Ramos (cell line): Measurements from ENCODE around the gene SMC6.

Source experiments
- in situ Hi-C: fragments of 300-500 bp; cut with MboI; formaldehyde crosslinking; loops from one replicate; pipeline ENCODE4 v1.14.3; 2022; ENCODE audit warnings: low sequenced_read_pairs; ENCODE audit not compliant: unreplicated experiment

SMC6 gene

DNA sequence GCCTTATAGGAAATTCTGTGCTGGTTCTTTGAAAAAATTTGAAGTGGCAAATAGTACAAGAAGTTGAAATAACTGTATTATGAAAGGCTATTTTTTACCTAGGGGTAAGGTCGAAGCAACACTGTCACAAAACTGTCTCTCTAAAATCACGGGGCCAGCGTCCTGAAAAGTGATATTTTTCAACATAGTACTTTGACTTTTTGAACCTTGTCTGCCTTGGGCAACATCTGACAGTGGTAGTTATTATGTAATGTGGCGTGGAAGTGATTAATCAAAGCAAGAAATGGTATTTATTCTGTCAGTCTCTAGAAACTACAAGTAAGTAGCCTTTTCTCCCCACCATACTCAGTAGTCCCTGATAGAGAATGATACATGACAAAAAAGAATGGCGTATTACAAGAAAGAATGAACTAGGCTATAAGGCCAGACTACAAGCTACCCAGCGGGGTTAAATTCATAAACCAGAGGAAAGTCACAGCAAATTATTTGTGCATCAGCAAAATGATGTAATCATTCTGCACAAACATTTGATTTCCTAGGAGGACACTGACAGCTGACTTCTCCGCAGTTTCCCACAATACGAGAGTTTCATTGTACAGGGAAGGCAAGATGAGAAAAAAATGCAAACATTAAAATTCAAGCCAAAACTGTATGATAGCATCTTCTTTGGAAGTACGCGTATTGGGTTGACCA lies 10.2 kb upstream of the SMC6 start:
- in situ Hi-C loops: no loop called here

DNA sequence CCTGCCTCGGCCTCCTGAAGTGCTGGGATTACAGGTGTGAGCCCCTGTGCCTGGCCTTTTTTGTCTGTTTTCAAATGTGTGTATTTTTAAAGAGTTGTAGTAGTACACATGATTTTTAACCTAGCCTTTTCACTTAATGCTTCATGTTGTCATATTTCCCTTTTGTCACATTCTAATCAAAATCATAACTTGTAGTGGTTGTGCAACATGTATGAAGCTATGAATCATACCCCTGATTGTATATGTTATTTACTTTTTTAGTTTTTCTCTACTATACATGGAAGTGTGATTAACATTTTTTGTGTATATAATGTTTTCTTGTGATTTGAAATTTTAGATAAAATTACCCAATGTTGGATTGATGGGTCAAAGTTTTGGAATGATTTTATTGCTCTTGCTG lies 8.8 kb upstream of the SMC6 start:
- in situ Hi-C loops: no loop called here

DNA sequence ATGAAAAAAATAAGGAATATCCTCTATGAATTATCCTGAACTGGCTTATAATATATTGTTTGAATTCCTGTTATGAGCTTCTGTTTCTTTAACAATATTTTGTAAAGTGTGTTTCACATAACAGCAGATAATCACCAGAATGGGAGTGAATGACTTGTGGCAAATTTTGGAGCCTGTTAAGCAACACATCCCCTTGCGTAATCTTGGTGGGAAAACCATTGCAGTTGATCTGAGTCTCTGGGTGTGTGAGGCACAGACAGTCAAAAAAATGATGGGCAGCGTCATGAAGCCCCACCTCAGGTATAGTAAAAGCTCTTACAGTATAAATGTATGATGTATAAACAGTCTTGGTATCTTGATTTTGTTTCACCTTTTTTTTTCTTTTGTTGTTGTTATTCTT lies 6.2 kb upstream of the SMC6 start:
- in situ Hi-C loops: no loop called here

DNA sequence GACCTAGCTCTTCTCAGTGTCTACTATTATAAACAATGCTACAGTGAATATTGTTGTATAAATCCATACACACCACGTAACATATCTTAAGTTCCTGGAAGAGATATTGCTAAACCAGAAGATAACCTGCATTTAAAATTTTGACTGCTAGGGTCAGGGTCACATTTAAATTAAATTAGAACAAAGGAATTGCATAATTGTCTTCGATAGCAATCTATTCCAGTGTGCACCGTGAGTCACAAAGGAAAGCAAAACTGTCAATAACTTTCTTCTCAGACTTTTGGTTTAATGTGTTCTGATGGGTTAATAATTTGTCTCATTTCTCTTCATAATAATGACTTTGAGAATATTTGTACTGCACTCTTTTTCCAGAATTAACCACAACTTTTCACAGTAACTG lies 4.5 kb upstream of the SMC6 start:
- in situ Hi-C loops: no loop called here

DNA sequence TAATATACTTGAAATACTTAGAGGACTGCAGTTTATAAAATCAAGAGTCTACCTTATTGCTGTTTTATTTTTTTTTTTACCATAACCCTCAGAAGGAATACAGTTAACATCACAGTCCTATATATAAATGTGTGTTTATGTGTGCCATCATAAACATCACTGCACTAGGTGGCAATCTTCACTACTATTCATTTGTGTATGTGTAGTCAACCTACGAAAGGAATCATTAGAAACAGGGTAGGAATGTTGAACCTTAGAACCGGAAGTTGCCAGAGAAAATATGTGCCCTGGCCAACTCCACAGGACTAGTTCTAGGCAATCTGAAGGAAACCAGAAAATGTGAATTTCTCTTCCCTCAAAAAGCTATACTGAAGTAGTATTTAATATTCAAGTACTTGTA lies 3.7 kb upstream of the SMC6 start:
- in situ Hi-C loops: no loop called here

DNA sequence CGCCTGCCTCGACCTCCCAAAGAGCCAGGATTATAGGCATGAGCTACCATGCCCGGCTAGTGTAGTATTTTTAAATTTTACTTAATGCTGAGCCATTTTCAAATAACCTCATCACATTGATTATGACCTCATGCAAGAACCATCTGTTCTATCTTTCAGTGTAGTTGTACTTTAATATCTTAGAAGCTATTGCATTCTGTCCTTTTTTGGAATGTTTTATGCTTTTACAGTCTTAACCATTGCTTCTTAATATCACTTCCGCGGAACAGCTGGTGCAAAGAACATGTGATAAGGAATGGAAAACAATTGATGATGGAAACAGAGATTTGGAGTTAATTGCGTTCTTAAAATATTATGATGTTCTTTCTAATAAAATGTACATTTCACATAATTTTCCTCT lies 3.1 kb upstream of the SMC6 start:
- in situ Hi-C loops: no loop called here

DNA sequence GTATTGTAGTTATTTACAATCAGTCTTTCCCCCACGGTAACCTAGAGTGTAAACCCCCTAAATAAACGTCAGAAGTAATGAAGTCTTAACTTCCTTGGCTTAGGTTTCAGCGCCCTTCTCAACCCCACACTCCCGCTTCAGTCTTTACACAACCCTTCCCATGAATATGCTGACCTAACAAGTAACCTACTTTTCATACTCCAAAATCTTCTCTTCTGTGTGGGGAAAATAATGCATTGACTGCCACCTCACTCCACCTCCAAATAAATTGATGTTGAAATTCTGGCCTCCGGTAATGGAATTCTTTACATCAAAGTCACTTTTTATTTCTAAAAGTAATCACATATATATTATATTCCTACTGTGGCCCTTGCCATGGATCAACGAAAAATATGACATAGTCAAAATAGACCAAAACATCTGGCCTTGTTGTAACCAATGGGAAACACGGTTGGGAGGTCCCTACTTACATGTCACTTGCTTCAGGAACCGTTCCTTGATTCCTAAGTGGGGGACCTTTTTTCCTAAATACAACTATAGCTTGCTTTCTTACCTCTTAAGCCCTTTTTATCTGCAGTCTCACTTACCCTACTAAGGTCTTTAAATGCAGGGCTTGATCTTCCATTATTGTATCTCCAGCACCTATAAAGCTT lies 1.3 kb upstream of the SMC6 start:
- in situ Hi-C loops: no loop called here

DNA sequence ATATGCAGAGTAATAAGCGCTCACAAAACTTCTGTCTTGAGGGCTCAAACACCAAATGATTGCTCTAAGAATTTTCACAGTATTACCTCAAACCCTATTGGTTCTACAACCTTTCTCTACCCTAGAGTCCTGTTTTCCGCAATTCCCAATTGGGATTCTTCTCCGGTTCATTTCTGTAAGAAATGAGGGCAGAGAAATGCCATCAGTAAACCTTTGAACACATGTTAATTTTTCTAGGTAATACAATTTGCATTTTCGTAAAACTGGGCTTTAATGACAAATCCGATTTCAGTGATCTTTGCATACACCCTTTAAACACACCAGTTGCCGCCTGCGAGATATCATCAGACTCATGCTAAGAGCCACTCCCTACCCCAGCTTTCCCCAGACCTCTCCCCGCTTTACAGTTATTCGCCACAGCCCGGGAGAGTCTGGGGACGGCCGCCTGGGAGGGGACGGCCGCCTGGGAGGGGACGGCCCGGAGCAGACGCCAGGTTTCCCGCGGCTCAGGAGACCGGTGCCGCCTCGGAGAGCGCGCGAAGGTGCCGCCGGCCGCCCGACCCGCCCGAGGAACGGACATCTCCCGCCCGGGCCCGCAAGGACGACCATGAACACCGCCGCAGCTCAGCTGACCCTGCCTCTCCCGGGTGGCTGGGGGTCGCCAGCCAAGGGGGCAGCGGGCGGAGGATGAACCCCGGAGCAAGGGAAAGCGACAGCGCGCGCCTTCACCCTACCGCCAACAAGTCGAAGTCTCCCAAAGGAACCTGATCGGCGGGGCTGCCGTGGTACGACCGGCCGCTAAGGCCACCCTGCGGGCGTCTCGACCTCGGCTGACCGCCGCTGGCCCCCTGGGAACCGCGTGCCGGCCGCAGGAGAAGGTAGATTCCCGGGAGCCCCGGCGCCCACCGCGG lies 463 bp downstream of the SMC6 start:
- in situ Hi-C loops: no loop called here

DNA sequence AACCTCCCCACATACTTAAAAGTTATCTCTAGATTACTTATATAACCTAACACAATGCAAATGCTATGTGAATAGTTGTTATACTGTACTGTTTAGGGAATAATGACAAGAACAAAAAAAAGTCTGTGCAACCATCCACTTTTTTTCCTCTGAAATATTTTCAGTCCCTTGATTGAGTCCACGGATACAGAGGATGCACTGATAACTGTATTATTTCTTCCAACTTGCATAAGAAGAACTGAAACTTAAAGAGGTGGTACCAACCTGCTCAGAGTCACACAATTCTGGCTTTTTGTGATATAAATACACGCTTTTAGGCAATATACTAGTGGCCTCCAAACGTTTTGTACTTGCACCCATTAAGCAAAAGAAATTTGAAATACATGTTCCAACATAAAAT lies 1.4 kb downstream of the SMC6 start:
- in situ Hi-C loops: no loop called here

DNA sequence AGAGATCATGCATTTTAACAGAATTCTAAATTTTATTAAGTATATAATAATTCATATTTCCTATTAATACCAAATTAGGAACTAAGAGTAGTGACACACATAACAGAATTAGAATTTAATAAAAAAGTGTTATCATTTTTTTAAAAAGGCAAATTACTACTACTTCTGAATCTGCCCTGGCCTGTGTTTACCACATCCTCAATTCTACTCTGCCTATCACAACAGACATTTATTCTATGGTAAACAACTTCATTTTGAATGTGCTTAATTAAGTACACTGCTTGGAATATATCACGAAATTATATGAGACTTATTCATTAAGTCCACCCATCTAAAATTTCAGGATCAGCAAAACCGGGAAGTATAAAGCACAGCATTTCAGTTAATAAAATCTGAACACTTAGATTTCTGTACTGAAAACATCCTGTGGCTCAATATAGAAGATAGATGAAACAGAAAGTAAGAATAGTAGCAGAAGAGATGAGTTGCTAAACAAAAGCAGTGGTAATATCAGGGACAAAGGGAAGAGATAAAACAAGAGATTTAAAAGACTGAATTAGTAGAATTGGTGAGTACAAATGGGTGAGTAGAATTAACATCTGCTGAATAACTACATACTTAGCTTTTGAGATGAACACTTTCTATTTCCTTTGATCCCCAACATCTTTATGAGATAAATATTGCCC lies 3.7 kb downstream of the SMC6 start:
- in situ Hi-C loops: no loop called here

DNA sequence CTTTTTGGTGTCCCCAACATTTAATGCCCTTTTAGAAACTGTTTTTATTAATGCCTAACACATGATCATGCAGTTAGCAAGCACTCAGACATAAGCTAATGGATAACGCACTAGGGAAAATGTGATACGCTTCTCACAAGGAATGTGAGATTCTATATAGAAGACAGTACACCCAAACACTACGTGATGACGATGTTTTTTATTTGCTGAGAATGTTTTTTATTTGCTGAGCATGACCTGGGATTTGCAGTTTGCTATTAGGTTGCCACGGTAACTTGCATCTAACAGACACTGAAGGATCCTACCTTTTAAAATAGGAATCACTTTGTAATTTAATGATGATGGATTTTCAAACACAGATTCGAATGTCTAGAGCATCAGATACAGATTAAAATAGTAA lies 4.9 kb downstream of the SMC6 start:
- in situ Hi-C loops: no loop called here

DNA sequence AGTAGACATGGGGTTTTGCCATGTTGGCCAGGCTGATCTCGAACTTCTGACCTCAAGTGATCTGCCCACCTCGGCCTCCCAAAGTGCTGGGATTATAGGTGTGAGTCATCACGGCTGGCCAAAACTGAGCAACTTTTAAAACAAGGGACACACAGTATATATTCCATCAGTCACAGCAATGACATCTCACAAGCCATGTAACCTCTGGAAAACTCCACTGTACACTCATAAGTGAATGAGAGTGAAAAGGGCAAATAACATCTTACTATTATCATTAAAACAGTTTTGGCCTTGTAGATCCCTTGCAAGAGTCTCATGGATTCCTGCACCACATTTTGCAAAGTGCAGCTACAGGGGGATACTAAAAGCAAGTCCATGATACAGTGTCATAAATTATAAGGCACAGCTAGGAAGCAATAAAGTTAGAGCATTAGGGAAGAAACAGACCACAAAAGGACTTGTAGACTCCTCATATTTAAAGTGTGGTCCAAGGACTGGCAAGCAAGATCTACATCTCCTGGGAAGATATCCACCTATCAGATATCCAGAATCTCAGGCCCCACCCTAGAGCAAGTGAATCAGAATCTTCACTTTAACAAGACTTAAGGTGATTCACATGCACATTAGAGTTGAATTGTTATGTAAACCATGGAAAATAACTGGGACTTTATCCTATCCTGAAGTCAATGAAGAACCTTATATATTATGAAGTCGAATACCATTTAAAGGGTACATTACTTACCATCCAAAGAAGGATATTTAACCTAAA lies 5.7 kb downstream of the SMC6 start:
- in situ Hi-C loops: no loop called here

DNA sequence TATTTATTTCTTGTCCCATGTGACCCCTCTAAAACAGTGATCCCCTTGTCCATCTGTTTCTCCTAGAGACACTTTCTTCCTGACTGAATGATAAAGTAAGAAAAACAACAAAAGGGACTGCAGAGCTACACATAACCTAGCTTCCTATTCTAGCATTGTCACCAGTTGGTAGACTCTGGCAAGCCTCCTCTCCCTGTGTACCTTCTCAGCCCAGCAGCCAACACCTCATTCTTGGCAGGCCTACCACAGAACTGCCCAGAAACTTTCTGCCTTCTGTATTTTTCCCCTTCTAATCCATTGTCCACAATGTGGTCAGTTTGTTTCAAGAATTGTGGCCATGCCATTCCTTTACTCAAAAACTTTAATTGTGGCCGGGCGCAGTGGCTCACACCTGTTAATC lies 13.4 kb downstream of the SMC6 start:
- in situ Hi-C loops: no loop called here

DNA sequence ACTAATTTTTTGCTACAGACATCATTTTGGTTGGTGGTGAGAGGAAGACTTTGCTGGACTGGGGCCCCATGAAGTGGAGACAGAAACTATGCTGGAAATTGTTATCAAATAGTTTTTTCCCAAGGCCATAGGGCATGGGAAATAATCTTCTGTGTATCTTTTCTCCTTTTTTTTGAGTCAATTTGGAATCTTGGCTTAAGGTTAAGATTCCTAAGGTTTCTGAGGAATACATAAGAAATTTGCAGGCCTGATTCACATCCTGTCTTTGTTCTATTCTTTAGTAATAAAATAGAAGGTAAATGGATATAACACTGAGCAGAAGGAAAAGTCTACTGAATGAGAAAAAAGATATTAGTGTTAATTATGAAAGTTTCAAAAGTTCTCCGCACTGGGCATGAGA lies 16.6 kb downstream of the SMC6 start:
- in situ Hi-C loops: no loop called here

DNA sequence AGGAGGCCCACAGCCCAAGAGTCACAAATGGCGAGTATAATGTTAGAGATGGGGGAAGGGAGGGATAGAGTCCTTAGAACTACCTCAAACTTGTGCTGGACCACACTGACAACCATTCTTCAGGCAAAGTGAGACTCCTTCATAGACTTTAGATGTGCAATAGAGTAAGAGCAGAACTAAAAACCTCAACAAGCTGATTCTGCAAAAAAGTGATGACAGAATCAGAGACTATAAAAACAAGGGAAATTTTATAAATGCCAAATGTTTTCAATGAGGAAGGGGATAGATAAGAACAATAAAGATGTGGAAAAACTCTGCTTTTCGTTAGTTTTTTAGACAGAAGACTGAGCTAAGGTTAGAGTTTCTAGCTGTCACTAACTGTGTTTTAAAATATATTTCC lies 17.7 kb downstream of the SMC6 start:
- in situ Hi-C loops: no loop called here

DNA sequence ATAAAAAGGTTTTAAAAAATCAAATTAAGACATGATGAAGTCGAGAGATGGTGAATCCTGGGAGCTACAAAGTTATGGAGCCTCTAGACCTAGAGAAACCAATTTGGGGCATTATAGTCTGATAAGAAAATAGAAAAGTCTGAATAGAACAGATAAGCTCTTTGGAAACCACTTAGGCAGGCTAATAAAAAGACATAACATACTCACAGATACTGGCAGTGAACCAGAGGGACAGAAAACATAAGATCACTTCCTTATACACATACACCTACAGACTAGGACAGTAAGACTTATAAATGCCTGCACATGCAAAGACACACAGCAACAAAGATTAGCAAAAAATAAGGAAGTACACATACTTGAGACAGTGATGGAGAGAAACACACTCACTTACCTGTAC lies 20.0 kb downstream of the SMC6 start:
- in situ Hi-C loops: no loop called here

DNA sequence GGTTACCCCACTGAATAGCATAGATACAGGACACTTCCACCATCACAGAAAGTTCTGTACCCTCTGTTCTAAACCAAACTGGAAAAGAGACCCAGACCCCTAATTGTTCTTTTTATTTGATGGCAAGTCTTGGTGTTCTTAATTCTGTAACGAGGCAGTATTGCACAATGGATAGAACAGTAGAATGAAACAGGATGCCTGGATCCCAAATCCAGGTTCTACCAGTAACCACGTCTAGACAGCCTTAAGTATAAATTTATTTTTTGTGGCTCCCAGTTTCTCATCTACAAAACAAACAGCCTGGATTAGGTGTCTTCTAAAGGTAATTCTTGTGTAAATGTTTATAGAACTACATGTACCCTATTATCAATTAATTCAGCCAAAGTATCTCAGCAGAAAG lies 23.7 kb downstream of the SMC6 start:
- in situ Hi-C loops: no loop called here

DNA sequence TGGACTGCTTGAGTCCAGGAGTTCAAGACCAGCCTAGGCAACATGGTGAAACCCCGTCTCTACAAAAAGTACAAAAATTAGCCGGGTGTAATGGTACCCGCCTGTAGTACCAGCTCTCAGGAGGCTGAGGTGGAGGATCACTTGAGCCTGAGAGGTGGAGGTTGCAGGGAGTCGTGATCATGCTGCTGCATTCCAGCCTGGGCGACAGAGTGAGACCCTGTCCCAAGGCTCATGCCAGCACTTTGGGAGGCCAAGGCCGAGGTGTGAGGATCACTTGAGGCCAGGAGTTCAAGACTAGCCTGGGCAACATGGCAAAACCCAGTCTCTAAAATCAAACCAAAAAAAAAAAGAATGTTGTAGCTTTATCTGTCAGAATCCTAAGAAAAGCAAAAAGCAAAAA lies 25.4 kb downstream of the SMC6 start:
- in situ Hi-C loops: no loop called here

DNA sequence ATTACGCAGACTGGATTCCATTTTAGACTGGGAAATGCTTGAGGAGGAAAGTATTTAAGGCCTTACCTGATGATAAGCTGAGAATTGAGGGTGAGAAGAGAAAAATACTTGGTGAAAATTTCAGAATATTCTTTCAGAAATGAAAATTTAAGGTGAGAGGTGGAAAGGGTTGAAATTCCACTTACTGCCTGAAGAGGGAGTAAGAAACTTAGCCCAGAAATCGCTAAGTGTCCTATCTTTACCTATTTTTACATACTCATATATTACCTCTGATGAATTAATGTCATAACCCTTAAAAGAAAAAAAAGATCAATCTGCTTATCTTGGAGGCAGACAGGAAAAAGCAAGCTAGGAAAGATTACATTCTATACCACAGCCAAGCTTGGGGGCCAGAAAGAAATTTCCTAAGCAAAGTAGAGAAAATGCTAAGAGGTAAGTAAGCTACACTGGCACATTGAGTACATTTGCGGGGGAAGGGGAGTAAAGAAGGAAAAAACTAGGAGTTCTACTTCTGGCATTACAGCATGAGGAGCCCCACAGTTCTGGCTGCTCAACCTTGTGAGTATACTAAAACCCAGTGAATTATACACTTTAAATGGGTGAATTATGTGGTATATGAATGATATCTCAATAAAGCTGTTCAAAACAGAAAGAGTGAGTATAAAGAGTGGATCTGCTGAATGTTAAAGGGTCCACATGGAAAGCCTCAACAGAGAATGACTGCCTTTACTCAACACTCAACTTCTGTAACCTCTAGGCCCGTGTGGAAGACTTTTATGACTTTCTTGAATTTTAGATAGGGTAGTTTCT lies 33.8 kb downstream of the SMC6 start:
- in situ Hi-C loops: no loop called here
